Keratinocyte (primary cell): ENCODE measurements around the gene IL17REL. TPM values are rescaled to one million over a fixed set of nuclear protein-coding genes. Genes with fewer than 3 reads are reported as not detected.

Experiments
- DNase-seq: peaks from one replicate; pipeline ENCODE4 v3.0.0-alpha.2; 2011; ENCODE audit warnings: low read depth, missing footprints, low spot score
- FAIRE-seq: peaks from 2 replicates; lab custom pipeline; 2011; peaks lifted over from hg19 to GRCh38; lab: Jason Lieb, UNC
- H2AFZ ChIP-seq: 2 replicates; pipeline ENCODE4 v1.6.0; 2012; ENCODE audit warnings: low read length, control low read depth, inconsistent platforms; ENCODE audit not compliant: control insufficient read depth
- H3K27ac ChIP-seq: 2 replicates; pipeline ENCODE4 v1.5.1; 2011; ENCODE audit warnings: low read length; ENCODE audit not compliant: control insufficient read depth, insufficient read depth
- H3K27me3 ChIP-seq: 3 replicates; pipeline ENCODE4 v1.6.0; 2011; ENCODE audit warnings: low read length; ENCODE audit not compliant: control insufficient read depth, insufficient read depth; ENCODE audit errors: extremely low read depth
- H3K36me3 ChIP-seq, 2 experiments: 2 replicates in 1 of 2; 3 replicates in 1 of 2; pipeline ENCODE4 v1.5.1; 2011; ENCODE audit warnings: low read length in 2 of 2, mild to moderate bottlenecking in 1 of 2; ENCODE audit not compliant: control insufficient read depth in 2 of 2, insufficient read depth in 2 of 2; ENCODE audit errors: extremely low read depth in 1 of 2
- H3K4me1 ChIP-seq: 3 replicates; pipeline ENCODE4 v1.5.1; 2011; ENCODE audit warnings: low read length; ENCODE audit not compliant: control insufficient read depth, insufficient read depth; ENCODE audit errors: extremely low read depth
- H3K4me2 ChIP-seq: 3 replicates; pipeline ENCODE4 v1.6.0; 2011; ENCODE audit warnings: low read depth, low read length; ENCODE audit not compliant: control insufficient read depth, insufficient read depth; ENCODE audit errors: extremely low read depth
- H3K4me3 ChIP-seq, 3 experiments: fragments of 200-600 bp in 1 of 3; sonication (generic) in 1 of 3; 2 replicates in 2 of 3; 3 replicates in 1 of 3; pipeline ENCODE4 v1.5.1; 2011 to 2016; ENCODE audit warnings: low read length in 3 of 3, mild to moderate bottlenecking in 3 of 3, control low read depth in 2 of 3, inconsistent platforms in 1 of 3, low read depth in 1 of 3, mixed read lengths in 1 of 3, mixed run types in 1 of 3, moderate library complexity in 1 of 3; ENCODE audit not compliant: control insufficient read depth in 2 of 3, insufficient read depth in 2 of 3; ENCODE audit errors: extremely low read depth in 1 of 3
- H3K79me2 ChIP-seq: 2 replicates; pipeline ENCODE4 v1.6.0; 2012; ENCODE audit warnings: low read length; ENCODE audit not compliant: control insufficient read depth, insufficient read depth
- H3K9ac ChIP-seq: 3 replicates; pipeline ENCODE4 v1.6.0; 2011; ENCODE audit warnings: low read length; ENCODE audit not compliant: control insufficient read depth, insufficient read depth; ENCODE audit errors: extremely low read depth
- H3K9me1 ChIP-seq: 3 replicates; pipeline ENCODE4 v1.6.0; 2011; ENCODE audit warnings: low read length; ENCODE audit not compliant: control insufficient read depth, insufficient read depth; ENCODE audit errors: extremely low read depth
- H3K9me3 ChIP-seq: 2 replicates; pipeline ENCODE4 v1.5.1; 2012; ENCODE audit warnings: low read depth, low read length; ENCODE audit not compliant: control insufficient read depth
- H4K20me1 ChIP-seq: 3 replicates; pipeline ENCODE4 v1.6.0; 2011; ENCODE audit warnings: low read length; ENCODE audit not compliant: control insufficient read depth, insufficient read depth; ENCODE audit errors: extremely low read depth
- CTCF ChIP-seq, 3 experiments: IDR thresholded peaks in 1 of 3; conservative IDR thresholded peaks in 1 of 3; optimal IDR thresholded peaks in 1 of 3; 2 replicates in 2 of 3; 3 replicates in 1 of 3; pipeline versions ENCODE3 to v1.5.1; 2011; ENCODE audit warnings: low read length in 3 of 3, mild to moderate bottlenecking in 3 of 3, moderate library complexity in 2 of 3, control low read depth in 1 of 3, inconsistent platforms in 1 of 3; ENCODE audit not compliant: insufficient read depth in 2 of 3; ENCODE audit errors: extremely low read depth in 1 of 3
- EZH2 ChIP-seq: IDR thresholded peaks from one replicate; pipeline ENCODE4 v1.6.1; 2012; ENCODE audit warnings: inconsistent platforms, mild to moderate bottlenecking, low read length, moderate library complexity
- dilution Hi-C: fragments of 300-500 bp; cut with MboI; formaldehyde crosslinking; loops from one replicate; pipeline ENCODE4 v1.7.0; 2020; ENCODE audit warnings: low sequenced_read_pairs; ENCODE audit not compliant: extremely low pct_ligation_motif_present
- polyA plus RNA-seq, 5 experiments: library from polyadenylated mRNA; depleted of rRNA in 3 of 5; stranded (reverse) in 3 of 5; stranded (forward) in 1 of 5; unstranded in 1 of 5; fragments of >200 nt; gene quantifications; 1 replicate in 1 of 5; 2 replicates in 3 of 5; 3 replicates in 1 of 5; pipeline versions ENCODE4 v1.2.1 to v1.2.3, GENCODE V29; 2011 to 2012; ENCODE audit warnings: missing spikeins in 2 of 5, low read depth in 1 of 5, low replicate concordance in 1 of 5

Gene IL17REL
- polyA plus RNA-seq, 1 donor (not counting 4 experiments of a cell fraction or from before 2014, with no cell fraction given) = not detected

DNA sequence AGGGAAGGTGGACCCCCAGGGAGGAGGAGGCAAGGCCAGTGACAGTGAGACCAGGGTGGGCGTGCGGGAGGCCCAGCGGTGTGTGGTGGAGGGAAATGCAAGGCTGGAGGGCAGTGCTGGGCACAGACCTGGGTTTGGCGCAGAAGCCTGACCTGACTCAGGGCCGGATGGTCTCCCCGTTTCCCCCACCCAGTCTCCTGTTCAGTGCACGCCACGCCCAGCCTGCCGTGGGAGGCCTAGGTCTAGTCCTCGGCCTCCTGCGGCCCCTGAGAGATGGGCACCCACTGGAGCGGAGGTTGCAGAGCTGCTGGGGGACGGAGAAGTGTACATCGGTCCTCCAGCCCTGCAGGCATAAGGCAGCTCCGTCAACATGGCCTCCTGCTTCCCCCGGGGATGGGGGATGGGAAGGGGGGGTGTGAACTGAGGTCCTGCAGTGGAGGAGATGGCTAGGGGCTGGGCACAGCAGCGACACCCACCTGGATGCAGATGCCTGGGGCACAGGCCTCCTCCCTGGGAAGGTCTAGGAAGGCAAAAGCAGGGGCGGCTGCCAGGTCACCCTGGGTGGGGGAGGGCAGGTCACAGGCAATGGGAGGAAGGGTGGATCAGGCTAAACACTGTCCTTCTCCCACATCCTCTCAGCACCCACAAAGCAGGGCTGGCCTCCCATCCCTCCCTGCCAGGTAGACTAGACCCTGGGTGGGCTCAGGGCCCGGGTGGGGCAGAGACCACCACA is 15.9 kb downstream of the IL17REL start:
- Histone ChIP-seq H3K4me1 (no peaks in the 10 kb centered on the region), H3K27me3 (peaks cover 4% of the 10 kb centered on the region), H3K36me3 (no peaks in the 10 kb centered on the region), H3K9me1 (no peaks in the 10 kb centered on the region), H2AFZ (no peak overlapping the region), H3K4me3 (no peak overlapping the region), H4K20me1 (no peaks in the 10 kb centered on the region), H3K9ac (no peak overlapping the region), H3K79me2 (no peaks in the 10 kb centered on the region), H3K9me3 (no peaks in the 10 kb centered on the region), H3K4me2 (no peak overlapping the region), H3K27ac (no peak overlapping the region)
- FAIRE-seq = no peak
- DNase-seq = no peak
- dilution Hi-C loops = no loop called here
- no peak for TF ChIP-seq EZH2
- TF ChIP-seq CTCF (optimal IDR thresholded peaks at IDR 0.05 in 1 of 3, IDR thresholded peaks at IDR 0.05 in 1 of 3, conservative IDR thresholded peaks at IDR 0.05 in 1 of 3; ENCODE audit: extremely low read depth in 1 of 3, insufficient read depth in 2 of 3, low read length in 3 of 3) = no peak

- dilution Hi-C loops = no loop called here
- Histone ChIP-seq H3K9ac (no peak overlapping the region), H3K4me3 (no peak overlapping the region), H3K27ac (no peak overlapping the region), H3K4me2 (no peak overlapping the region), H3K9me3 (no peaks in the 10 kb centered on the region), H3K4me1 (no peaks in the 10 kb centered on the region), H3K79me2 (no peaks in the 10 kb centered on the region), H3K27me3 (peaks cover 4% of the 10 kb centered on the region), H2AFZ (no peak overlapping the region), H3K36me3 (no peaks in the 10 kb centered on the region), H3K9me1 (no peaks in the 10 kb centered on the region), H4K20me1 (no peaks in the 10 kb centered on the region)
- no peak for DNase-seq
- TF ChIP-seq CTCF (optimal IDR thresholded peaks at IDR 0.05 in 1 of 3, IDR thresholded peaks at IDR 0.05 in 1 of 3, conservative IDR thresholded peaks at IDR 0.05 in 1 of 3; ENCODE audit: extremely low read depth in 1 of 3, insufficient read depth in 2 of 3, low read length in 3 of 3) (no peak), EZH2 (no peak)
- no peak for FAIRE-seq
These were observed 16.4 kb downstream of the IL17REL start for GRCh38 chr22:49996119-49996517.
